Vagina (tissue), 2 donors: ENCODE results near the gene DBI. TPM values are rescaled to one million over a fixed set of nuclear protein-coding genes. Genes with fewer than 3 reads are reported as not detected.

Source experiments
- DNase-seq, 2 donors: peaks; one replicate each; pipeline ENCODE4 v3.0.0-alpha.2; 2017; ENCODE audit errors: extremely low spot score in 2 of 2
- H3K27ac ChIP-seq: fragments of 200-600 bp; sonication (generic); one replicate; pipeline ENCODE4 v1.5.1; 2019
- H3K27me3 ChIP-seq: fragments of 200-600 bp; sonication (generic); one replicate; pipeline ENCODE4 v1.5.1; 2019
- H3K36me3 ChIP-seq, 2 donors: fragments of 200-600 bp; sonication (generic); one replicate each; pipeline ENCODE4 v1.5.1; 2017 to 2019
- H3K4me1 ChIP-seq: fragments of 200-600 bp; sonication (generic); one replicate; pipeline ENCODE4 v1.5.1; 2019
- H3K4me3 ChIP-seq, 2 donors: fragments of 200-600 bp; sonication (generic); 1 replicate in 1 of 2; 2 replicates in 1 of 2; pipeline ENCODE4 v1.5.1; 2016 to 2019
- H3K9me3 ChIP-seq: fragments of 200-600 bp; sonication (generic); one replicate; pipeline ENCODE4 v1.5.1; 2019
- CTCF ChIP-seq, 3 experiments: fragments of 450-650 bp in 2 of 3; fragments of 200-600 bp in 1 of 3; sonication (generic) in 1 of 3; IDR thresholded peaks; one replicate each; pipeline ENCODE4 v1.5.1; 2017 to 2019; ENCODE audit warnings: antibody characterized with exemption in 3 of 3, mild to moderate bottlenecking in 2 of 3, moderate library complexity in 2 of 3
- POLR2A ChIP-seq, 2 donors: fragments of 450-650 bp; IDR thresholded peaks; one replicate each; pipeline ENCODE4 v1.6.1; 2017; ENCODE audit warnings: antibody characterized with exemption in 2 of 2, mild to moderate bottlenecking in 2 of 2, moderate library complexity in 2 of 2
- POLR2AphosphoS5 ChIP-seq, 2 donors: sonication (generic); formaldehyde crosslinking; IDR thresholded peaks; one replicate each; pipeline ENCODE4 v1.9.0; 2017; ENCODE audit warnings: antibody characterized with exemption in 2 of 2, mild to moderate bottlenecking in 2 of 2, low read depth in 1 of 2; ENCODE audit not compliant: insufficient read depth in 1 of 2
- intact Hi-C: fragments of 100-400 bp; cut with DNase I; formaldehyde crosslinking; loops from one replicate; pipeline ENCODE4 v1.15.1; 2023
- total RNA-seq: library from RNA; depleted of rRNA; stranded (reverse); fragments of >200 nt; gene quantifications from one replicate; pipeline ENCODE4 v1.2.3, GENCODE V29; 2016

The DBI gene
- total RNA-seq, 1 donor from 2014 or later: 117 TPM

DNA sequence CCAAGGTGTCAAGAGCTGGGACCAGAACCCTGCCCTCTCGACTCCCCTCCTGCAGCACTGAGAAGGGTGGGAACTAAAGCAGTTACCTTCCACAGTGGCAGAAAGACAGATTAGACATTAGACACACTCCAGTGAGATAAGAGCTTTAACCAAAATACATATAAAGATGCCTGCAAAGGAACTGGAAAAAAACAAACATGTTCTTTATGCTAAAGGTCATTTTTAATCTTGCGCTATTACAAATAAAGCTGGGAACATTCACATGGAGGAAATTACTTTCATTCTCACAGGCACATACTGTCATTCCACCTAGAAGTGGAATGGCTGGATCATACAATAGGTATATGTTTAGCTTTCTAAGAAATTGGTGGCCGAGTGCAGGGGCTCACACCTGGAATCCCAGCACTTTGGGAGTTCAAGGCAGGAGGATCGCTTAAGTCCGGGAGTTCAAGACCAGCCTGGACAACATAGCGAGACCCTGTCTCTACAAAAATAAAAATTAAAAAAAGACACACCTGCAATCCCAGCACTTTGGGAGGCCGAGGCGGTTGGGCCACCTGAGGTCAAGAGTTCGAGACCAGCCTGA lies 42.0 kb upstream of the DBI start:
- H3K27ac ChIP-seq: no peak overlapping the region
- DNase-seq: no peak
- H3K4me1 ChIP-seq: no peaks in the 10 kb centered on the region
- TF ChIP-seq POLR2A (IDR thresholded peaks at IDR 0.05) (no peak), CTCF (IDR thresholded peaks at IDR 0.05) (no peak), POLR2AphosphoS5 (IDR thresholded peaks at IDR 0.05; ENCODE audit: insufficient read depth in 1 of 2, low read depth in 1 of 2) (no peak)
- no peaks in the 10 kb centered on the region for H3K36me3 ChIP-seq
- H3K9me3 ChIP-seq: no peaks in the 10 kb centered on the region
- H3K27me3 ChIP-seq: no peaks in the 10 kb centered on the region
- intact Hi-C loops: no loop called here
- no peak overlapping the region for H3K4me3 ChIP-seq

DNA sequence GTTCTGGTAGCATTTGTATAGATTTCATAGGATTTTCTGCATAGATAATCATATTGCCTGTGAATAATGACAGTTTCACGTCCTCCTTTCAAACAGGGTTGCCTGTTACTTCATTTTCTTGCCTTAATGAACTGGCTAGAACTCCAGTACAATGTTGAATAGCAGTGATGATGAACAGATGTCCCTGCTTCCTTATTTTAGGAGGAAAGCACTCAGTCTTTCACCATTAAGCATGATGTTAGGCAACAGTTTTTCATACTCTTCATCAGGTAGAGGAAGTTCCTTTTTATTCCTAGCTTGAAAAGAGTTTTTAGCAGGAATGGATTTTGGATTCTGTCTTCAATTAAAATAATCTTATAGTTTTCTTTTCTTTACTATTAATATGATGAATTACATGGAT lies 39.8 kb upstream of the DBI start:
- Histone ChIP-seq H3K9me3 (no peaks in the 10 kb centered on the region), H3K36me3 (no peaks in the 10 kb centered on the region), H3K27me3 (no peaks in the 10 kb centered on the region), H3K4me1 (no peaks in the 10 kb centered on the region), H3K4me3 (no peak overlapping the region), H3K27ac (no peak overlapping the region)
- TF ChIP-seq CTCF (IDR thresholded peaks at IDR 0.05): no peak
- no peak for TF ChIP-seq POLR2AphosphoS5 (IDR thresholded peaks at IDR 0.05; ENCODE audit: insufficient read depth in 1 of 2, low read depth in 1 of 2)
- no peak for TF ChIP-seq POLR2A (IDR thresholded peaks at IDR 0.05)
- intact Hi-C loops: no loop called here
- DNase-seq: no peak

DNA sequence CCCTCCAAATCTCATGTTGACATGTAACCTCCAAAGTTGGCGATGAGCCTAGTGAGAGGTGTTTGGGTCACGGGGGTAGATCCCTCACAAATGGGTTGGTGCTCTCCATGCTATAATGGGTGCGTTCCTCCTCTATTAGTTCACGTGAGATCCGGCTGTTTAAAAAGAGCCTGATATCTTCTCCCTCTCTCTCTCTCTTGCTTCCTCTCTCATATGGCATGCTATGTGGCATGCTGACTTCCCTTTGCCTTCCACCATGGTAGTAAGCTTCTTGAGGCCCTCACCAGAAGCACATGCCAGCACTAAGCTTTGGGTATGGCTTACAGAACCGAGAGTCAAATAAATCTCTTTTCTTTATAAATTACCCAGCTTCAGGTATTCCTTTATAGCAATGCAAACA lies 39.3 kb upstream of the DBI start:
- intact Hi-C loops: no loop called here

DNA sequence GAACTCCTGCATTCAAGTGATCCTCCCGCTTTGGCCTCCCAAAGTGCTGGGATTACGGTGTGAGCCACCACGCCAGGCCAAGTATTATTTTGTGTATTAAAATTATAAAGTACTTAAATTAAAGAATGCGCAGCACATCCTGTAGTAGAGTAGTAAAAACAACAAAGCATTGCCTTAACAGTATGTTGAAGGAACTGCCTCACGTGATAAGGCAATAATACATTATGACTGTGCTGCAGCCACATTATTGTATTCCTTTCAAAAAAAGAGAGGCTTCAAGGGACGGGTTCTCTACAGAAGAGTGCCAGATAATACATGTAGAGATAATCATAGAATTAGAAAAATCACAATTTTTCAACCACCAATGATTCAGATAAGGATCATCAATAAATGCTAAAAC lies 33.8 kb upstream of the DBI start:
- peaks cover 0 to 6% of the 10 kb centered on the region in 2 donors for H3K36me3 ChIP-seq
- intact Hi-C loops: no loop called here
- DNase-seq: no peak
- H3K4me3 ChIP-seq: no peak overlapping the region
- H3K27ac ChIP-seq: no peak overlapping the region
- H3K9me3 ChIP-seq: no peaks in the 10 kb centered on the region
- TF ChIP-seq POLR2AphosphoS5 (IDR thresholded peaks at IDR 0.05; ENCODE audit: insufficient read depth in 1 of 2, low read depth in 1 of 2) (no peak), CTCF (IDR thresholded peaks at IDR 0.05) (no peak), POLR2A (IDR thresholded peaks at IDR 0.05) (no peak)
- H3K27me3 ChIP-seq: no peaks in the 10 kb centered on the region
- no peaks in the 10 kb centered on the region for H3K4me1 ChIP-seq

More for the DNA sequence above, 39.3 kb upstream of the DBI start:
- Histone ChIP-seq H3K9me3 (no peaks in the 10 kb centered on the region), H3K4me1 (no peaks in the 10 kb centered on the region), H3K4me3 (no peak overlapping the region), H3K36me3 (no peaks in the 10 kb centered on the region), H3K27ac (no peak overlapping the region), H3K27me3 (no peaks in the 10 kb centered on the region)
- DNase-seq: no peak
- TF ChIP-seq POLR2AphosphoS5 (IDR thresholded peaks at IDR 0.05; ENCODE audit: insufficient read depth in 1 of 2, low read depth in 1 of 2) (no peak), CTCF (IDR thresholded peaks at IDR 0.05) (no peak), POLR2A (IDR thresholded peaks at IDR 0.05) (no peak)

- peaks cover 0 to 6% of the 10 kb centered on the region in 2 donors for H3K36me3 ChIP-seq
- H3K9me3 ChIP-seq: no peaks in the 10 kb centered on the region
- no peak overlapping the region for H3K4me3 ChIP-seq
- DNase-seq: no peak
- intact Hi-C loops: no loop called here
- TF ChIP-seq POLR2AphosphoS5 (IDR thresholded peaks at IDR 0.05; ENCODE audit: insufficient read depth in 1 of 2, low read depth in 1 of 2) (no peak), CTCF (IDR thresholded peaks at IDR 0.05) (no peak), POLR2A (IDR thresholded peaks at IDR 0.05) (no peak)
- no peaks in the 10 kb centered on the region for H3K27me3 ChIP-seq
- H3K27ac ChIP-seq: no peak overlapping the region
- H3K4me1 ChIP-seq: no peaks in the 10 kb centered on the region
Observed at GRCh38 chr2:119333360-119333759, 33.4 kb upstream of the DBI start.
